ENCODE data around the gene PCDHGA1. TPM values are rescaled to one million over a fixed set of nuclear protein-coding genes. Genes with fewer than 3 reads are reported as not detected.
A peak's percentile ranks its signal among the peaks of the same experiment; 100 is the strongest.

The PCDHGA1 gene
- total RNA-seq, 2 donors from 2014 or later, result 1.4 to 2.0 TPM

GRCh38 chr5:141439411-141440141 lies 109.3 kb downstream of the PCDHGA1 start:
- H3K36me3 ChIP-seq, result no peaks in the 10 kb centered on the region
- no peaks in the 10 kb centered on the region for H3K27me3 ChIP-seq
- TF ChIP-seq CTCF (IDR thresholded peaks at IDR 0.05), result no peak
- no peak overlapping the region for H3K4me3 ChIP-seq
- DNase-seq (ENCODE audit: low spot score), result no peak
- no peak overlapping the region for H3K27ac ChIP-seq
- H3K9me3 ChIP-seq, result peaks cover 11 to 68% of the 10 kb centered on the region in 2 donors
- H3K4me1 ChIP-seq, result no peaks in the 10 kb centered on the region

GRCh38 chr5:141440341-141440740 lies 110.0 kb downstream of the PCDHGA1 start:
- H3K9me3 ChIP-seq, result peaks cover 11 to 66% of the 10 kb centered on the region in 2 donors
- no peak for DNase-seq (ENCODE audit: low spot score)
- H3K27ac ChIP-seq, result no peak overlapping the region
- H3K4me1 ChIP-seq, result no peaks in the 10 kb centered on the region
- no peaks in the 10 kb centered on the region for H3K36me3 ChIP-seq
- H3K4me3 ChIP-seq, result no peak overlapping the region
- H3K27me3 ChIP-seq, result no peaks in the 10 kb centered on the region
- no peak for TF ChIP-seq CTCF (IDR thresholded peaks at IDR 0.05)

- Histone ChIP-seq H3K4me1 (no peaks in the 10 kb centered on the region), H3K27ac (no peak overlapping the region), H3K4me3 (no peak overlapping the region), H3K27me3 (no peaks in the 10 kb centered on the region), H3K9me3 (peaks cover 5 to 55% of the 10 kb centered on the region in 2 donors), H3K36me3 (no peaks in the 10 kb centered on the region)
- no peak for TF ChIP-seq CTCF (IDR thresholded peaks at IDR 0.05)
- no peak for DNase-seq (ENCODE audit: low spot score)
These were observed 111.4 kb downstream of the PCDHGA1 start for GRCh38 chr5:141441571-141442170.

- no peaks in the 10 kb centered on the region for H3K27me3 ChIP-seq
- no peaks in the 10 kb centered on the region for H3K36me3 ChIP-seq
- H3K4me3 ChIP-seq, result no peak overlapping the region
- no peak overlapping the region for H3K27ac ChIP-seq
- TF ChIP-seq CTCF (IDR thresholded peaks at IDR 0.05), result no peak
- DNase-seq (ENCODE audit: low spot score), result no peak
- H3K9me3 ChIP-seq, result peaks cover 0 to 5% of the 10 kb centered on the region in 2 donors
- no peaks in the 10 kb centered on the region for H3K4me1 ChIP-seq
These were observed 135.0 kb downstream of the PCDHGA1 start for GRCh38 chr5:141465351-141465750.

- TF ChIP-seq CTCF (IDR thresholded peaks at IDR 0.05), result peak in 1 of 2 donors; percentile 64
- Histone ChIP-seq H3K9me3 (no peaks in the 10 kb centered on the region), H3K4me1 (peaks cover 0 to 29% of the 10 kb centered on the region in 2 donors), H3K36me3 (no peaks in the 10 kb centered on the region), H3K27me3 (no peaks in the 10 kb centered on the region), H3K27ac (peak within 1 kb of the TSS; percentile 87 to 88), H3K4me3 (peak within 1 kb of the TSS; percentile 60 to 65)
- peak; percentile 97 for DNase-seq (ENCODE audit: low spot score)
These were observed 145.4 kb downstream of the PCDHGA1 start, which contains the start of gene PCDHGC3 for GRCh38 chr5:141475625-141476131. Gene PCDHGC3, plus strand, starts transcription at chr5:141475966. Its CDS starts 151 bp downstream, at chr5:141476117.
